ENCODE results near the gene RAB30. TPM values are rescaled to one million over a fixed set of nuclear protein-coding genes. Genes with fewer than 3 reads are reported as not detected.

Gene RAB30
- total RNA-seq, 1 experiment from 2014 or later, result 15.0 TPM

GRCh38 chr11:82936261-82936660 lies 135.4 kb downstream of the RAB30 start:
- DNase-seq (ENCODE audit: low spot score), result no peak
- no peak overlapping the region for H3K4me3 ChIP-seq (ENCODE audit: low read depth, low read length, poor library complexity, severe bottlenecking)
- ChIA-PET POLR2A (ENCODE audit: low non-redundant PET) (no interaction called here), CTCF (no interaction called here)
- H3K27ac ChIP-seq (ENCODE audit: low read depth, low read length, poor library complexity, severe bottlenecking), result no peak overlapping the region
- BruUV-seq (replicated peaks), result no TSS peak
- no peak for TF ChIP-seq EZH2 (IDR thresholded peaks at IDR 0.05; ENCODE audit: borderline replicate concordance, low read depth, low read length, poor library complexity, severe bottlenecking)
- TF ChIP-seq, protein P1, sequence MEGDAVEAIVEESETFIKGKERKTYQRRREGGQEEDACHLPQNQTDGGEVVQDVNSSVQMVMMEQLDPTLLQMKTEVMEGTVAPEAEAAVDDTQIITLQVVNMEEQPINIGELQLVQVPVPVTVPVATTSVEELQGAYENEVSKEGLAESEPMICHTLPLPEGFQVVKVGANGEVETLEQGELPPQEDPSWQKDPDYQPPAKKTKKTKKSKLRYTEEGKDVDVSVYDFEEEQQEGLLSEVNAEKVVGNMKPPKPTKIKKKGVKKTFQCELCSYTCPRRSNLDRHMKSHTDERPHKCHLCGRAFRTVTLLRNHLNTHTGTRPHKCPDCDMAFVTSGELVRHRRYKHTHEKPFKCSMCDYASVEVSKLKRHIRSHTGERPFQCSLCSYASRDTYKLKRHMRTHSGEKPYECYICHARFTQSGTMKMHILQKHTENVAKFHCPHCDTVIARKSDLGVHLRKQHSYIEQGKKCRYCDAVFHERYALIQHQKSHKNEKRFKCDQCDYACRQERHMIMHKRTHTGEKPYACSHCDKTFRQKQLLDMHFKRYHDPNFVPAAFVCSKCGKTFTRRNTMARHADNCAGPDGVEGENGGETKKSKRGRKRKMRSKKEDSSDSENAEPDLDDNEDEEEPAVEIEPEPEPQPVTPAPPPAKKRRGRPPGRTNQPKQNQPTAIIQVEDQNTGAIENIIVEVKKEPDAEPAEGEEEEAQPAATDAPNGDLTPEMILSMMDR (conservative IDR thresholded peaks at IDR 0.05; ENCODE audit: low read depth, low read length), result no peak
- no peaks in the 10 kb centered on the region for H3K9me3 ChIP-seq (ENCODE audit: low read depth, low read length, poor library complexity, severe bottlenecking)
- no peaks in the 10 kb centered on the region for H3K4me1 ChIP-seq (ENCODE audit: insufficient read depth, low read length, poor library complexity, severe bottlenecking)
- intact Hi-C loops (cut with micrococcal nuclease; ENCODE audit: unreplicated experiment), result no loop called here
- peaks cover 20% of the 10 kb centered on the region for H3K36me3 ChIP-seq (ENCODE audit: insufficient read depth, low read length, poor library complexity, severe bottlenecking)
- no peaks in the 10 kb centered on the region for H3K27me3 ChIP-seq (replicated peaks; ENCODE audit: insufficient read depth, low read depth, low read length, poor library complexity)

DNA sequence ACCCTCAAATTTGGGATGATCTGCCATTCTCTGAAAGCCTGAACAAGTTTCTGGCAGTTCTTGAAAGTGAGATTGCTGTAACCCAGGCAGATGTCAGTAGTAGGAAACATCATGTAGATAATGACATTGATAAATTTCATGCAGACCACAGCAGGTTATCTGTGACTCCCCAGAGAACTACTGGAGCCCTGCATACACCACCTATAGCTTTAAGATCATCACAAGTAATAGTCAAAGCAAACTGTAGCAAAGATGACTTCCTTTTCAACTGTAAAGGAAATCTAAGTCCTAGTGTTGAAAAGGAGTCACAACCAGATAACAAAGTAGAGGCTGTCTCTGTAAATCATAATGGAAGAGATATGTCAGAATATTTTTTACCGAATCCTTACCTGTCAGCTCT lies 139.1 kb downstream of the RAB30 start:
- CTCF ChIA-PET, result no interaction called here

DNA sequence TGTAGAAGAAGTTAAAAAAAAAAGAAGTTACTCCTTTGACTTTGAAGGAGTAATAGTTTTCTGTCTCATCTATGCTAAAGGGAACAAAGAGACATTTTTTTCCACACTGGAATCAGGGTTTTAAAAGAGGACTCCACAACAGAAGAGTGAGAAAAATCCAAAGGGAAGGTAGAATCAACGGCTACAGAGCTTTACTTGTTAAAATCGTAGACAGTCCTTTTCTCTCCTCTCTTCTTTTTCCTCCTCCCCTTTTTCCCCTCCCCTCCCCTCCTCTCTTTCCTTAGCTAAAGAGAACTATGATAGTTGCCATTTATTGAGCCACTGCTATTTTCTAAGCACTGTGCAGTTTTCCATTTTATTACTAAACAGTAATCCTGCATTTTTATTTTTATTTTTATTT lies 141.0 kb downstream of the RAB30 start:
- CTCF ChIA-PET, result interaction anchor here (0.6 kb wide), 1 partner anchor 94 kb away, joined by 7 read pairs; no protein-coding TSS in a partner anchor

More for the DNA sequence above, 139.1 kb downstream of the RAB30 start:
- peaks cover 29% of the 10 kb centered on the region for H3K36me3 ChIP-seq (ENCODE audit: insufficient read depth, low read length, poor library complexity, severe bottlenecking)
- no peaks in the 10 kb centered on the region for H3K27me3 ChIP-seq (replicated peaks; ENCODE audit: insufficient read depth, low read depth, low read length, poor library complexity)
- H3K4me3 ChIP-seq (ENCODE audit: low read depth, low read length, poor library complexity, severe bottlenecking), result no peak overlapping the region
- intact Hi-C loops (cut with micrococcal nuclease; ENCODE audit: unreplicated experiment), result no loop called here
- DNase-seq (ENCODE audit: low spot score), result no peak
- no peaks in the 10 kb centered on the region for H3K9me3 ChIP-seq (ENCODE audit: low read depth, low read length, poor library complexity, severe bottlenecking)
- POLR2A ChIA-PET (ENCODE audit: low non-redundant PET), result no interaction called here
- TF ChIP-seq, protein P1 (conservative IDR thresholded peaks at IDR 0.05; ENCODE audit: low read depth, low read length), result no peak
- BruUV-seq (replicated peaks), result no TSS peak
- no peak overlapping the region for H3K27ac ChIP-seq (ENCODE audit: low read depth, low read length, poor library complexity, severe bottlenecking)
- H3K4me1 ChIP-seq (ENCODE audit: insufficient read depth, low read length, poor library complexity, severe bottlenecking), result no peaks in the 10 kb centered on the region

More for the DNA sequence above, 141.0 kb downstream of the RAB30 start:
- TF ChIP-seq, protein P1 (conservative IDR thresholded peaks at IDR 0.05; ENCODE audit: low read depth, low read length), result no peak
- TF ChIP-seq EZH2 (IDR thresholded peaks at IDR 0.05; ENCODE audit: borderline replicate concordance, low read depth, low read length, poor library complexity, severe bottlenecking), result no peak
- H3K27me3 ChIP-seq (replicated peaks; ENCODE audit: insufficient read depth, low read depth, low read length, poor library complexity), result no peaks in the 10 kb centered on the region
- H3K27ac ChIP-seq (ENCODE audit: low read depth, low read length, poor library complexity, severe bottlenecking), result no peak overlapping the region
- BruUV-seq (replicated peaks), result no TSS peak
- H3K4me1 ChIP-seq (ENCODE audit: insufficient read depth, low read length, poor library complexity, severe bottlenecking), result no peaks in the 10 kb centered on the region
- no peak for DNase-seq (ENCODE audit: low spot score)
- POLR2A ChIA-PET (ENCODE audit: low non-redundant PET), result no interaction called here
- no peaks in the 10 kb centered on the region for H3K9me3 ChIP-seq (ENCODE audit: low read depth, low read length, poor library complexity, severe bottlenecking)
- peaks cover 29% of the 10 kb centered on the region for H3K36me3 ChIP-seq (ENCODE audit: insufficient read depth, low read length, poor library complexity, severe bottlenecking)
- H3K4me3 ChIP-seq (ENCODE audit: low read depth, low read length, poor library complexity, severe bottlenecking), result no peak overlapping the region
- intact Hi-C loops (cut with micrococcal nuclease; ENCODE audit: unreplicated experiment), result no loop called here

Data from A673 (cell line).